Activated B cell treated with CpG ODN at 0.5 μM for 24 hours (primary cell): ENCODE measurements around the gene GOLPH3L. TPM values are rescaled to one million over a fixed set of nuclear protein-coding genes. Genes with fewer than 3 reads are reported as not detected.
"Not testable (repeated sequence)": the region's sequence is repeated elsewhere in the genome, so short reads cannot be mapped to it uniquely, and the experiment has no call there.

Experiments used
- ATAC-seq: fragments of 200-7000 bp; cut with Tn5 transposase; one replicate; pipeline ENCODE4 v1.10.0; 2021; ENCODE audit warnings: low read depth, mild to moderate bottlenecking, moderate library complexity
- CTCF ChIA-PET: fragments of 350-600 bp; sonication (Branson Sonifier 250); formaldehyde crosslinking; loops from one replicate; lab custom pipeline; 2021; ENCODE audit warnings: antibody characterized with exemption; lab: Charles Lee
- POLR2A ChIA-PET: fragments of 350-600 bp; sonication (Branson Sonifier 250); formaldehyde crosslinking; loops from one replicate; lab custom pipeline; 2021; ENCODE audit warnings: antibody characterized with exemption; lab: Charles Lee
- DNase-seq: peaks from one replicate; pipeline ENCODE4 v3.0.0; 2022
- H3K27ac Mint-ChIP-seq: one replicate; pipeline ENCODE4 v1.8.0; 2020; ENCODE audit warnings: mixed read lengths
- H3K27me3 Mint-ChIP-seq: one replicate; pipeline ENCODE4 v1.8.0; 2021; ENCODE audit warnings: mixed read lengths
- H3K36me3 Mint-ChIP-seq: one replicate; pipeline ENCODE4 v1.8.0; 2021; ENCODE audit warnings: low read depth, mixed read lengths
- H3K4me1 Mint-ChIP-seq: one replicate; pipeline ENCODE4 v1.8.0; 2021; ENCODE audit warnings: mixed read lengths
- H3K4me3 Mint-ChIP-seq: one replicate; pipeline ENCODE4 v1.8.0; 2020; ENCODE audit warnings: mild to moderate bottlenecking, mixed read lengths
- H3K9me3 Mint-ChIP-seq: one replicate; pipeline ENCODE4 v1.8.0; 2020; ENCODE audit warnings: mixed read lengths
- CTCF ChIP-seq: fragments of 200-600 bp; IDR thresholded peaks from one replicate; pipeline ENCODE4 v1.8.0; 2022; ENCODE audit warnings: antibody characterized with exemption, mild to moderate bottlenecking
- intact Hi-C: fragments of 100-400 bp; cut with micrococcal nuclease; formaldehyde crosslinking; loops from one replicate; pipeline ENCODE4 v1.15.1; 2024
- total RNA-seq: library from RNA; stranded (reverse); gene quantifications from 2 replicates; pipeline ENCODE4 v1.2.3, GENCODE V29; 2022

GOLPH3L gene
- total RNA-seq, 1 donor from 2014 or later, result 19.7 TPM

- intact Hi-C loops, result no loop called here
- Mint-ChIP-seq H3K4me1 (no peaks in the 10 kb centered on the region), H3K27ac (no peak overlapping the region), H3K9me3 (no peaks in the 10 kb centered on the region), H3K36me3 (no peaks in the 10 kb centered on the region), H3K27me3 (no peaks in the 10 kb centered on the region), H3K4me3 (no peak overlapping the region)
- ChIA-PET POLR2A (no interaction called here), CTCF (no interaction called here)
- DNase-seq (no peak), ATAC-seq (no peak)
- no peak for TF ChIP-seq CTCF
Observed at GRCh38 chr1:150720098-150720497, 23.1 kb upstream of the GOLPH3L start.

GRCh38 chr1:150718225-150718891, 21.4 kb upstream of the GOLPH3L start:
- Mint-ChIP-seq H3K27ac (no peak overlapping the region), H3K36me3 (no peaks in the 10 kb centered on the region), H3K4me1 (no peaks in the 10 kb centered on the region), H3K4me3 (no peak overlapping the region), H3K27me3 (no peaks in the 10 kb centered on the region), H3K9me3 (no peaks in the 10 kb centered on the region)
- ChIA-PET CTCF (no interaction called here), POLR2A (no interaction called here)
- ATAC-seq (no peak), DNase-seq (no peak)
- intact Hi-C loops, result no loop called here
- TF ChIP-seq CTCF, result no peak

GRCh38 chr1:150709031-150709430, 12.1 kb upstream of the GOLPH3L start:
- H3K27me3 Mint-ChIP-seq, intact Hi-C loops, CTCF ChIA-PET, H3K36me3 Mint-ChIP-seq, H3K9me3 Mint-ChIP-seq, H3K27ac Mint-ChIP-seq, ATAC-seq, H3K4me3 Mint-ChIP-seq, DNase-seq, H3K4me1 Mint-ChIP-seq: not testable (repeated sequence)
- POLR2A ChIA-PET, result interaction anchor here (0.8 to 1.1 kb wide), 2 partner anchors 12 to 147 kb away, joined by 3 read pairs; partner anchors contain the start of gene GOLPH3L

- CTCF ChIA-PET, result no interaction called here
- POLR2A ChIA-PET, result interaction anchor here (0.8 to 1.1 kb wide), 2 partner anchors 11 to 147 kb away, joined by 3 read pairs; partner anchors contain the start of gene GOLPH3L
- Mint-ChIP-seq H3K4me3 (no peak overlapping the region), H3K36me3 (no peaks in the 10 kb centered on the region), H3K27ac (no peak overlapping the region), H3K9me3 (no peaks in the 10 kb centered on the region), H3K27me3 (no peaks in the 10 kb centered on the region), H3K4me1 (peaks cover 5% of the 10 kb centered on the region)
- intact Hi-C loops, result no loop called here
- no peak for TF ChIP-seq CTCF
- ATAC-seq, result peak; percentile 67
- DNase-seq, result no peak
Observed at GRCh38 chr1:150708595-150708994, 11.6 kb upstream of the GOLPH3L start.

- Mint-ChIP-seq H3K4me1 (peaks cover 5% of the 10 kb centered on the region), H3K27me3 (no peaks in the 10 kb centered on the region), H3K4me3 (no peak overlapping the region), H3K9me3 (no peaks in the 10 kb centered on the region), H3K27ac (no peak overlapping the region), H3K36me3 (no peaks in the 10 kb centered on the region)
- ChIA-PET POLR2A (no interaction called here), CTCF (no interaction called here)
- intact Hi-C loops, result loop anchor here (2.0 kb wide), 1 partner anchor 19 kb away; no protein-coding TSS in a partner anchor
- no peak for DNase-seq
- TF ChIP-seq CTCF, result no peak
- ATAC-seq, result no peak
Observed at GRCh38 chr1:150706091-150706490, 9.1 kb upstream of the GOLPH3L start.

GRCh38 chr1:150703427-150703826, 6.5 kb upstream of the GOLPH3L start:
- Mint-ChIP-seq H3K4me3 (no peak overlapping the region), H3K9me3 (no peaks in the 10 kb centered on the region), H3K27me3 (no peaks in the 10 kb centered on the region), H3K27ac (no peak overlapping the region), H3K36me3 (no peaks in the 10 kb centered on the region), H3K4me1 (no peaks in the 10 kb centered on the region)
- no peak for ATAC-seq
- POLR2A ChIA-PET, result no interaction called here
- CTCF ChIA-PET, result no interaction called here
- intact Hi-C loops, result no loop called here
- DNase-seq, result no peak
- TF ChIP-seq CTCF, result no peak
